Amniotic stem cell (primary cell): ENCODE data around the gene ITGA7.

Source experiments
- DNase-seq: peaks from one replicate; lab custom pipeline; 2025; lab: John Stamatoyannopoulos, UW

The ITGA7 gene

GRCh38 chr12:55647027-55647426, 60.7 kb downstream of the ITGA7 start:
- DNase-seq = no peak

- DNase-seq = no peak
Measured at GRCh38 chr12:55644591-55644990, 63.1 kb downstream of the ITGA7 start.

GRCh38 chr12:55642669-55643068, 65.0 kb downstream of the ITGA7 start:
- DNase-seq = no peak

GRCh38 chr12:55642267-55642666, 65.4 kb downstream of the ITGA7 start:
- no peak for DNase-seq

GRCh38 chr12:55641595-55641994, 66.1 kb downstream of the ITGA7 start:
- no peak for DNase-seq

- DNase-seq = no peak
Measured at GRCh38 chr12:55637467-55637866, 70.2 kb downstream of the ITGA7 start.

- DNase-seq = no peak
Measured at GRCh38 chr12:55636853-55637252, 70.9 kb downstream of the ITGA7 start, which contains the start of gene OR10P1. Gene OR10P1, plus strand, starts transcription at chr12:55636892. Its CDS starts 0 bp downstream, at chr12:55636892.

GRCh38 chr12:55636116-55636655, 71.5 kb downstream of the ITGA7 start:
- no peak for DNase-seq
